HepG2 (cell line): ENCODE measurements around the gene SSNA1. TPM values are rescaled to one million over a fixed set of nuclear protein-coding genes. Genes with fewer than 3 reads are reported as not detected.

ENCODE experiments used
- ATAC-seq: fragments of 200-7000 bp; cut with Tn5 transposase; 3 replicates; pipeline ENCODE4 v1.9.1; 2020; ENCODE audit warnings: mild to moderate bottlenecking, moderate library complexity
- BruUV-seq: library from RNA; stranded (reverse); fragments of 400-500 nt; replicated peaks from 2 replicates; lab custom pipeline; 2021; lab: Mats Ljungman, UMichigan
- CTCF ChIA-PET: fragments of 300-600 bp; formaldehyde crosslinking; extraction: SDS; loops from one replicate; lab custom pipeline; 2021; ENCODE audit warnings: low total read pairs, inconsistent platforms, low intra/inter-chr PET ratio; lab: Yijun Ruan, JAX
- POLR2A ChIA-PET: fragments of 350-600 bp; sonication (Branson Sonifier 250); formaldehyde crosslinking; loops from one replicate; lab custom pipeline; 2020; ENCODE audit warnings: antibody characterized with exemption, inconsistent platforms; lab: Yijun Ruan, JAX
- DNase-seq: peaks from one replicate; pipeline ENCODE4 v3.0.0-alpha.2; 2015; ENCODE audit warnings: low spot score
- FAIRE-seq: peaks from 3 replicates; lab custom pipeline; 2011; peaks lifted over from hg19 to GRCh38; lab: Jason Lieb, UNC
- H2AFZ ChIP-seq: one replicate; pipeline ENCODE4 v1.6.1; 2011; ENCODE audit warnings: low read length, inconsistent platforms
- H3K27ac ChIP-seq: fragments of 300-600 bp; 3 replicates; pipeline ENCODE4 v1.8.0; 2011; ENCODE audit warnings: mixed run types, mild to moderate bottlenecking, mixed read lengths, low read length, inconsistent platforms; ENCODE audit not compliant: insufficient read depth; ENCODE audit errors: extremely low read length
- H3K27me3 ChIP-seq, 2 experiments: fragments of 200-600 bp in 1 of 2; 2 replicates in 1 of 2; 3 replicates in 1 of 2; pipeline versions ENCODE4 v1.6.0 to v1.8.0; 2011; ENCODE audit warnings: low read length in 2 of 2, mild to moderate bottlenecking in 2 of 2, moderate library complexity in 2 of 2, inconsistent platforms in 1 of 2; ENCODE audit not compliant: insufficient read depth in 2 of 2, control insufficient read depth in 1 of 2
- H3K36me3 ChIP-seq, 2 experiments: fragments of 200-600 bp in 1 of 2; replicated peaks in 1 of 2; 2 replicates in 1 of 2; 3 replicates in 1 of 2; pipeline versions ENCODE4 v1.5.1 to v1.8.0; 2011; ENCODE audit warnings: low read length in 2 of 2, inconsistent platforms in 1 of 2; ENCODE audit not compliant: insufficient read depth in 2 of 2, control insufficient read depth in 1 of 2
- H3K4me1 ChIP-seq: 2 replicates; pipeline ENCODE4 v1.5.1; 2012; ENCODE audit warnings: low read length, inconsistent platforms; ENCODE audit not compliant: insufficient read depth
- H3K4me2 ChIP-seq: 2 replicates; pipeline ENCODE4 v1.6.0; 2011; ENCODE audit warnings: low read depth, low read length, inconsistent platforms
- H3K4me3 ChIP-seq, 3 experiments: fragments of 200-600 bp in 1 of 3; sonication (generic), shearing (Covaris generic) in 1 of 3; replicated peaks in 1 of 3; 2 replicates each; pipeline ENCODE4 v1.5.1; 2011 to 2016; ENCODE audit warnings: low read length in 3 of 3, inconsistent platforms in 2 of 3, low read depth in 2 of 3, mild to moderate bottlenecking in 2 of 3, control low read depth in 1 of 3, mixed read lengths in 1 of 3; ENCODE audit not compliant: insufficient read depth in 1 of 3
- H3K79me2 ChIP-seq: one replicate; pipeline ENCODE4 v1.6.1; 2011; ENCODE audit warnings: low read length, inconsistent platforms; ENCODE audit not compliant: insufficient read depth
- H3K9ac ChIP-seq: 2 replicates; pipeline ENCODE4 v1.6.0; 2011; ENCODE audit warnings: mild to moderate bottlenecking, low read depth, low read length, inconsistent platforms; ENCODE audit not compliant: insufficient read depth
- H3K9me3 ChIP-seq: 2 replicates; pipeline ENCODE4 v1.5.1; 2012; ENCODE audit warnings: mild to moderate bottlenecking, low read length
- H4K20me1 ChIP-seq: 2 replicates; pipeline ENCODE4 v1.6.0; 2011; ENCODE audit warnings: inconsistent platforms, mild to moderate bottlenecking, low read length, moderate library complexity; ENCODE audit not compliant: insufficient read depth
- AKAP8 ChIP-seq: sonication (generic); formaldehyde crosslinking; IDR thresholded peaks from 2 replicates; pipeline ENCODE4 v1.5.1; 2020; ENCODE audit warnings: mild to moderate bottlenecking, missing genetic modification reagents
- CREM ChIP-seq, 2 experiments: sonication (generic) in 1 of 2; formaldehyde crosslinking in 1 of 2; IDR thresholded peaks; 2 replicates each; pipeline versions ENCODE4 v1.4.0 to v1.6.1; 2016 to 2020; ENCODE audit warnings: antibody characterized with exemption in 1 of 2, mild to moderate bottlenecking in 1 of 2, missing genetic modification reagents in 1 of 2
- HMGA1 ChIP-seq: sonication (generic); formaldehyde crosslinking; conservative IDR thresholded peaks from 2 replicates; pipeline ENCODE4 v1.4.0; 2020; ENCODE audit warnings: missing genetic modification reagents
- MBNL3 ChIP-seq: fragments of 250-450 bp; sonication (Bioruptor Pico); conservative IDR thresholded peaks from 2 replicates; pipeline ENCODE4 v1.8.0; 2022; ENCODE audit warnings: mild to moderate bottlenecking, inconsistent platforms
- PCBP2 ChIP-seq: fragments of 200-400 bp; formaldehyde crosslinking; optimal IDR thresholded peaks from 2 replicates; pipeline ENCODE3; 2018; ENCODE audit warnings: low read length, low read depth; ENCODE audit not compliant: poor library complexity, severe bottlenecking
- POGZ ChIP-seq: sonication (generic); formaldehyde crosslinking; IDR thresholded peaks from 2 replicates; pipeline ENCODE4 v1.4.0; 2020; ENCODE audit warnings: mild to moderate bottlenecking, missing genetic modification reagents
- SATB2 ChIP-seq: sonication (generic); formaldehyde crosslinking; IDR thresholded peaks from 2 replicates; pipeline ENCODE4 v1.5.0; 2020; ENCODE audit warnings: missing genetic modification reagents
- STAG1 ChIP-seq: sonication (generic); formaldehyde crosslinking; IDR thresholded peaks from 2 replicates; pipeline ENCODE4 v1.4.0; 2020; ENCODE audit warnings: missing genetic modification reagents
- TOE1 ChIP-seq: sonication (generic); formaldehyde crosslinking; IDR thresholded peaks from 2 replicates; pipeline ENCODE4 v1.4.0; 2020; ENCODE audit warnings: mild to moderate bottlenecking, missing genetic modification reagents
- ZNF292 ChIP-seq: sonication (generic); formaldehyde crosslinking; IDR thresholded peaks from 2 replicates; pipeline ENCODE4 v1.8.1; 2022; ENCODE audit warnings: mild to moderate bottlenecking, low read depth, missing genetic modification reagents, borderline replicate concordance
- WGBS: methylation state at CpG from one replicate; pipeline ENCODE4 v1.1.6; 2017; ENCODE audit warnings: low lambda C conversion rate; 5-methylcytosine and 5-hydroxymethylcytosine counted together
- in situ Hi-C: cut with HindIII; loops from 2 replicates; pipeline ENCODE4 v1.10.0; 2017; ENCODE audit warnings: low pct_unique_long_range_greater_than_20kb; ENCODE audit not compliant: extremely low pct_ligation_motif_present
- intact Hi-C: fragments of 100-400 bp; cut with micrococcal nuclease; formaldehyde crosslinking; loops from one replicate; pipeline ENCODE4 v1.10.0; 2022; ENCODE audit not compliant: unreplicated experiment
- polyA plus RNA-seq, 8 experiments: library from polyadenylated mRNA; depleted of rRNA in 3 of 8; stranded (reverse) in 7 of 8; unstranded in 1 of 8; fragments of >200 nt; fragmentation: Illumina TruSeq in 4 of 8; extraction: Trizol in 4 of 8; gene quantifications; 2 replicates each; pipeline versions ENCODE4 v1.2.1 to v1.2.3, GENCODE V29; 2011 to 2016; ENCODE audit warnings: low read depth in 4 of 8, missing spikeins in 1 of 8, mixed read lengths in 1 of 8; ENCODE audit not compliant: insufficient read depth in 1 of 8
- total RNA-seq, 5 experiments: library from RNA; depleted of rRNA; stranded (reverse); fragments of >200 nt; fragmentation: Illumina TruSeq; extraction: Trizol; gene quantifications; 2 replicates each; pipeline ENCODE4 v1.2.3, GENCODE V29; 2016; ENCODE audit warnings: low read depth in 1 of 5
- TF ChIP-seq, protein P1 (sequence below): IDR thresholded peaks from 2 replicates; pipeline ENCODE4 v1.6.1; 2012; ENCODE audit warnings: low read length, improper control_type of control experiment
- TF ChIP-seq, protein P2 (sequence below): sonication (generic); formaldehyde crosslinking; IDR thresholded peaks from 2 replicates; pipeline ENCODE4; 2020; ENCODE audit warnings: missing genetic modification reagents, mild to moderate bottlenecking, borderline replicate concordance
- TF ChIP-seq, protein P3 (sequence below): sonication (generic); formaldehyde crosslinking; IDR thresholded peaks from 2 replicates; pipeline ENCODE4 v1.5.0; 2020; ENCODE audit warnings: mild to moderate bottlenecking, missing genetic modification reagents, moderate library complexity
- TF ChIP-seq, protein P4 (sequence below): sonication (generic); formaldehyde crosslinking; IDR thresholded peaks from 2 replicates; pipeline ENCODE4 v1.9.0; 2022; ENCODE audit warnings: missing genetic modification reagents, mild to moderate bottlenecking, borderline replicate concordance

Gene SSNA1
- total and polyA plus RNA-seq, 2 of the 13 experiments (the other 11 are each of a cell fraction or from before 2014, with no cell fraction given), result 35.9 to 49.4 TPM

DNA sequence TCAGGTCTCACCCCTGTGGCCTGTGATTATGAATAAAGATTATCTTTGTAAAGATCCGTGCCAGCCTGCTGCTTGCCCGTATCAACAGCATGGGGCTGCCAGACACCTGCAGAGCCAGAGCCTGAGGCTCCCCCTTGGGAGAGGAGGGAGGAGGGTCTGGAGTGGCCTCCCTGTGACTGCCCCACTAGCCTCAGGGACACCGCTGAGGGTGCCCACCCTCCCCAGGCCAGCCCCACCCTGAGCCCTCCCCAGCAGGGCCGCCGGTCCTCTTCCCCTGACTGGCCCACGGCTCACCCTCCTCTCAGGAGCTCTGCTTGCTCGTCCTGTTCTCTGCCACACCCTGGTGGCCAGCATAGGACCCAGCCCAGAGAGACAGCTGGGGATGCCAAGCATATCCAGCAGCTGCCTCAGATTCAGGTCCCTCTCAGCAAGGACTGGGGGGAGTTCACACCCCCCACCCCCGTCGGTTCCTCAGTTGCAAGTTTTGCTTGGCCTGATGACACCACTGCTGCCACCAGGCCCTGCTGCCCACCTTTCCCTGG is 1.9 kb downstream of the SSNA1 start:
- in situ Hi-C loops, result no loop called here
- no peak for DNase-seq
- WGBS, result 92% methylated on average over 4 of the region's 9 CpGs
- TF ChIP-seq, protein P1, sequence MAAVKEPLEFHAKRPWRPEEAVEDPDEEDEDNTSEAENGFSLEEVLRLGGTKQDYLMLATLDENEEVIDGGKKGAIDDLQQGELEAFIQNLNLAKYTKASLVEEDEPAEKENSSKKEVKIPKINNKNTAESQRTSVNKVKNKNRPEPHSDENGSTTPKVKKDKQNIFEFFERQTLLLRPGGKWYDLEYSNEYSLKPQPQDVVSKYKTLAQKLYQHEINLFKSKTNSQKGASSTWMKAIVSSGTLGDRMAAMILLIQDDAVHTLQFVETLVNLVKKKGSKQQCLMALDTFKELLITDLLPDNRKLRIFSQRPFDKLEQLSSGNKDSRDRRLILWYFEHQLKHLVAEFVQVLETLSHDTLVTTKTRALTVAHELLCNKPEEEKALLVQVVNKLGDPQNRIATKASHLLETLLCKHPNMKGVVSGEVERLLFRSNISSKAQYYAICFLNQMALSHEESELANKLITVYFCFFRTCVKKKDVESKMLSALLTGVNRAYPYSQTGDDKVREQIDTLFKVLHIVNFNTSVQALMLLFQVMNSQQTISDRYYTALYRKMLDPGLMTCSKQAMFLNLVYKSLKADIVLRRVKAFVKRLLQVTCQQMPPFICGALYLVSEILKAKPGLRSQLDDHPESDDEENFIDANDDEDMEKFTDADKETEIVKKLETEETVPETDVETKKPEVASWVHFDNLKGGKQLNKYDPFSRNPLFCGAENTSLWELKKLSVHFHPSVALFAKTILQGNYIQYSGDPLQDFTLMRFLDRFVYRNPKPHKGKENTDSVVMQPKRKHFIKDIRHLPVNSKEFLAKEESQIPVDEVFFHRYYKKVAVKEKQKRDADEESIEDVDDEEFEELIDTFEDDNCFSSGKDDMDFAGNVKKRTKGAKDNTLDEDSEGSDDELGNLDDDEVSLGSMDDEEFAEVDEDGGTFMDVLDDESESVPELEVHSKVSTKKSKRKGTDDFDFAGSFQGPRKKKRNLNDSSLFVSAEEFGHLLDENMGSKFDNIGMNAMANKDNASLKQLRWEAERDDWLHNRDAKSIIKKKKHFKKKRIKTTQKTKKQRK, result no peak
- TF ChIP-seq HMGA1 (no peak), MBNL3 (CRISPR knock-in tag) (no peak), CREM (IDR thresholded peaks at IDR 0.05) (no peak), CREM (CRISPR knock-in tag; IDR thresholded peaks at IDR 0.05) (no peak), ZNF292 (no peak), SATB2 (CRISPR knock-in tag) (no peak), AKAP8 (0 out of 2 replicates have a peak, but pooled peaks have one; percentile 69), POGZ (no peak), TOE1 (CRISPR knock-in tag) (no peak), STAG1 (CRISPR knock-in tag) (peak; percentile 34), PCBP2 (no peak)
- TF ChIP-seq, protein P2, sequence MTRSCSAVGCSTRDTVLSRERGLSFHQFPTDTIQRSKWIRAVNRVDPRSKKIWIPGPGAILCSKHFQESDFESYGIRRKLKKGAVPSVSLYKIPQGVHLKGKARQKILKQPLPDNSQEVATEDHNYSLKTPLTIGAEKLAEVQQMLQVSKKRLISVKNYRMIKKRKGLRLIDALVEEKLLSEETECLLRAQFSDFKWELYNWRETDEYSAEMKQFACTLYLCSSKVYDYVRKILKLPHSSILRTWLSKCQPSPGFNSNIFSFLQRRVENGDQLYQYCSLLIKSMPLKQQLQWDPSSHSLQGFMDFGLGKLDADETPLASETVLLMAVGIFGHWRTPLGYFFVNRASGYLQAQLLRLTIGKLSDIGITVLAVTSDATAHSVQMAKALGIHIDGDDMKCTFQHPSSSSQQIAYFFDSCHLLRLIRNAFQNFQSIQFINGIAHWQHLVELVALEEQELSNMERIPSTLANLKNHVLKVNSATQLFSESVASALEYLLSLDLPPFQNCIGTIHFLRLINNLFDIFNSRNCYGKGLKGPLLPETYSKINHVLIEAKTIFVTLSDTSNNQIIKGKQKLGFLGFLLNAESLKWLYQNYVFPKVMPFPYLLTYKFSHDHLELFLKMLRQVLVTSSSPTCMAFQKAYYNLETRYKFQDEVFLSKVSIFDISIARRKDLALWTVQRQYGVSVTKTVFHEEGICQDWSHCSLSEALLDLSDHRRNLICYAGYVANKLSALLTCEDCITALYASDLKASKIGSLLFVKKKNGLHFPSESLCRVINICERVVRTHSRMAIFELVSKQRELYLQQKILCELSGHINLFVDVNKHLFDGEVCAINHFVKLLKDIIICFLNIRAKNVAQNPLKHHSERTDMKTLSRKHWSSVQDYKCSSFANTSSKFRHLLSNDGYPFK, result no peak
- TF ChIP-seq, protein P3, sequence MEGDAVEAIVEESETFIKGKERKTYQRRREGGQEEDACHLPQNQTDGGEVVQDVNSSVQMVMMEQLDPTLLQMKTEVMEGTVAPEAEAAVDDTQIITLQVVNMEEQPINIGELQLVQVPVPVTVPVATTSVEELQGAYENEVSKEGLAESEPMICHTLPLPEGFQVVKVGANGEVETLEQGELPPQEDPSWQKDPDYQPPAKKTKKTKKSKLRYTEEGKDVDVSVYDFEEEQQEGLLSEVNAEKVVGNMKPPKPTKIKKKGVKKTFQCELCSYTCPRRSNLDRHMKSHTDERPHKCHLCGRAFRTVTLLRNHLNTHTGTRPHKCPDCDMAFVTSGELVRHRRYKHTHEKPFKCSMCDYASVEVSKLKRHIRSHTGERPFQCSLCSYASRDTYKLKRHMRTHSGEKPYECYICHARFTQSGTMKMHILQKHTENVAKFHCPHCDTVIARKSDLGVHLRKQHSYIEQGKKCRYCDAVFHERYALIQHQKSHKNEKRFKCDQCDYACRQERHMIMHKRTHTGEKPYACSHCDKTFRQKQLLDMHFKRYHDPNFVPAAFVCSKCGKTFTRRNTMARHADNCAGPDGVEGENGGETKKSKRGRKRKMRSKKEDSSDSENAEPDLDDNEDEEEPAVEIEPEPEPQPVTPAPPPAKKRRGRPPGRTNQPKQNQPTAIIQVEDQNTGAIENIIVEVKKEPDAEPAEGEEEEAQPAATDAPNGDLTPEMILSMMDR, result peak; percentile 34
- TF ChIP-seq, protein P4, sequence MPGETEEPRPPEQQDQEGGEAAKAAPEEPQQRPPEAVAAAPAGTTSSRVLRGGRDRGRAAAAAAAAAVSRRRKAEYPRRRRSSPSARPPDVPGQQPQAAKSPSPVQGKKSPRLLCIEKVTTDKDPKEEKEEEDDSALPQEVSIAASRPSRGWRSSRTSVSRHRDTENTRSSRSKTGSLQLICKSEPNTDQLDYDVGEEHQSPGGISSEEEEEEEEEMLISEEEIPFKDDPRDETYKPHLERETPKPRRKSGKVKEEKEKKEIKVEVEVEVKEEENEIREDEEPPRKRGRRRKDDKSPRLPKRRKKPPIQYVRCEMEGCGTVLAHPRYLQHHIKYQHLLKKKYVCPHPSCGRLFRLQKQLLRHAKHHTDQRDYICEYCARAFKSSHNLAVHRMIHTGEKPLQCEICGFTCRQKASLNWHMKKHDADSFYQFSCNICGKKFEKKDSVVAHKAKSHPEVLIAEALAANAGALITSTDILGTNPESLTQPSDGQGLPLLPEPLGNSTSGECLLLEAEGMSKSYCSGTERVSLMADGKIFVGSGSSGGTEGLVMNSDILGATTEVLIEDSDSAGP (CRISPR knock-in tag), result no peak

More for the DNA sequence above, 1.9 kb downstream of the SSNA1 start:
- Histone ChIP-seq H3K9me3 (no peaks in the 10 kb centered on the region), H3K4me1 (peaks cover 38% of the 10 kb centered on the region), H4K20me1 (no peaks in the 10 kb centered on the region), H3K4me2 (peak overlapping the region; percentile 94; the same call in 1 of the 2 replicates), H3K9ac (no peak overlapping the region), H3K4me3 (no peak overlapping the region), H2AFZ (no peak overlapping the region), H3K36me3 (peaks cover 13 to 20% of the 10 kb centered on the region in 2 experiments; a peak in 3 of 5 replicates), H3K27me3 (no peaks in the 10 kb centered on the region), H3K79me2 (peaks cover 37% of the 10 kb centered on the region), H3K27ac (no peak overlapping the region)
- CTCF ChIA-PET, result interaction anchor here (0.9 to 2.6 kb wide), 3 partner anchors 37 to 45 kb away, joined by 3 to 19 read pairs (median 16); partner anchors contain the start of gene RNF224
- ATAC-seq (peak; percentile 33), FAIRE-seq (no peak)
- intact Hi-C loops, result no loop called here
- no TSS peak for BruUV-seq
- POLR2A ChIA-PET, result interaction anchor here (0.6 to 3.8 kb wide), 9 partner anchors 8 to 50 kb away, joined by 3 to 52 read pairs (median 11); partner anchors contain the start of genes RNF208, TPRN and TUBB4B
